ENCODE data around the gene SMYD3. TPM values are rescaled to one million over a fixed set of nuclear protein-coding genes. Genes with fewer than 3 reads are reported as not detected.

SMYD3 gene
- total and polyA plus RNA-seq, 2 donors (not counting 3 experiments of a cell fraction or from before 2014, with no cell fraction given): 16.0 to 32.1 TPM

GRCh38 chr1:245825128-245825901 lies 681.8 kb downstream of the SMYD3 start:
- Histone ChIP-seq H3K27me3 (ENCODE audit: control insufficient read depth in 2 of 2, insufficient read depth in 2 of 2, low read length in 2 of 2) (no peaks in the 10 kb centered on the region), H3K4me1 (ENCODE audit: control insufficient read depth, extremely low read depth, insufficient read depth, low read length) (no peaks in the 10 kb centered on the region), H3K79me2 (ENCODE audit: control insufficient read depth, insufficient read depth, low read length) (no peaks in the 10 kb centered on the region), H3K36me3 (ENCODE audit: control insufficient read depth in 2 of 2, extremely low read depth in 1 of 2, insufficient read depth in 2 of 2, low read length in 2 of 2) (no peaks in the 10 kb centered on the region), H4K20me1 (replicated peaks; ENCODE audit: control insufficient read depth, extremely low read depth, insufficient read depth, low read length) (no peaks in the 10 kb centered on the region), H3K4me3 (replicated peaks in 1 of 3; ENCODE audit: insufficient read depth in 1 of 3, low read depth in 1 of 3, low read length in 3 of 3) (no peak overlapping the region), H3K9ac (replicated peaks; ENCODE audit: extremely low read depth, insufficient read depth, low read length) (no peak overlapping the region), H3K9me1 (replicated peaks; ENCODE audit: control insufficient read depth, extremely low read depth, insufficient read depth, low read length) (no peaks in the 10 kb centered on the region), H2AFZ (ENCODE audit: low read depth, low read length) (no peak overlapping the region), H3K4me2 (ENCODE audit: insufficient read depth, low read length) (no peak overlapping the region), H3K9me3 (replicated peaks; ENCODE audit: control insufficient read depth, insufficient read depth, low read length) (no peaks in the 10 kb centered on the region), H3K27ac (ENCODE audit: insufficient read depth, low read depth, low read length) (no peak overlapping the region)
- dilution Hi-C loops (cut with MboI; ENCODE audit: extremely low pct_ligation_motif_present, low sequenced_read_pairs) (no loop called here), intact Hi-C loops (cut with micrococcal nuclease) (no loop called here)
- BruUV-seq (replicated peaks): no TSS peak
- no peak for FAIRE-seq
- ChIA-PET POLR2A (no interaction called here), CTCF (interaction anchor here (1.1 kb wide), 1 partner anchor 178 kb away, joined by 4 read pairs; no protein-coding TSS in a partner anchor)
- DNase-seq (ENCODE audit: low read depth, low spot score): no peak
- TF ChIP-seq CTCF (IDR thresholded peaks at IDR 0.05; ENCODE audit: extremely low read depth in 1 of 2, insufficient read depth in 1 of 2, low read depth in 1 of 2, low read length in 2 of 2) (peak in 1 of 2 donors; percentile 5), POLR2A (IDR thresholded peaks at IDR 0.05; ENCODE audit: low read depth, low read length) (no peak)

GRCh38 chr1:245823408-245824147 lies 683.5 kb downstream of the SMYD3 start:
- Histone ChIP-seq H3K27ac (ENCODE audit: insufficient read depth, low read depth, low read length) (no peak overlapping the region), H2AFZ (ENCODE audit: low read depth, low read length) (no peak overlapping the region), H3K4me1 (ENCODE audit: control insufficient read depth, extremely low read depth, insufficient read depth, low read length) (no peaks in the 10 kb centered on the region), H3K9me1 (replicated peaks; ENCODE audit: control insufficient read depth, extremely low read depth, insufficient read depth, low read length) (no peaks in the 10 kb centered on the region), H3K79me2 (ENCODE audit: control insufficient read depth, insufficient read depth, low read length) (no peaks in the 10 kb centered on the region), H3K9me3 (replicated peaks; ENCODE audit: control insufficient read depth, insufficient read depth, low read length) (no peaks in the 10 kb centered on the region), H3K27me3 (ENCODE audit: control insufficient read depth in 2 of 2, insufficient read depth in 2 of 2, low read length in 2 of 2) (no peaks in the 10 kb centered on the region), H3K4me3 (replicated peaks in 1 of 3; ENCODE audit: insufficient read depth in 1 of 3, low read depth in 1 of 3, low read length in 3 of 3) (no peak overlapping the region), H3K36me3 (ENCODE audit: control insufficient read depth in 2 of 2, extremely low read depth in 1 of 2, insufficient read depth in 2 of 2, low read length in 2 of 2) (no peaks in the 10 kb centered on the region), H3K4me2 (ENCODE audit: insufficient read depth, low read length) (no peak overlapping the region), H3K9ac (replicated peaks; ENCODE audit: extremely low read depth, insufficient read depth, low read length) (no peak overlapping the region), H4K20me1 (replicated peaks; ENCODE audit: control insufficient read depth, extremely low read depth, insufficient read depth, low read length) (no peaks in the 10 kb centered on the region)
- TF ChIP-seq POLR2AphosphoS5 (IDR thresholded peaks at IDR 0.05; ENCODE audit: insufficient read depth, low read depth, low read length) (no peak), MYC (IDR thresholded peaks at IDR 0.05; ENCODE audit: low read depth, low read length) (no peak)
- TF ChIP-seq, protein P1, sequence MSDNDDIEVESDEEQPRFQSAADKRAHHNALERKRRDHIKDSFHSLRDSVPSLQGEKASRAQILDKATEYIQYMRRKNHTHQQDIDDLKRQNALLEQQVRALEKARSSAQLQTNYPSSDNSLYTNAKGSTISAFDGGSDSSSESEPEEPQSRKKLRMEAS (IDR thresholded peaks at IDR 0.05; ENCODE audit: insufficient read depth, insufficient read length): no peak
- dilution Hi-C loops (cut with MboI; ENCODE audit: extremely low pct_ligation_motif_present, low sequenced_read_pairs): no loop called here
- intact Hi-C loops (cut with micrococcal nuclease): no loop called here
- ChIA-PET POLR2A (no interaction called here), CTCF (interaction anchor here (1.0 kb wide), 1 partner anchor 65 kb away, joined by 4 read pairs; no protein-coding TSS in a partner anchor)
- FAIRE-seq (no peak), DNase-seq (ENCODE audit: low read depth, low spot score) (no peak)
- no TSS peak for BruUV-seq (replicated peaks)
